Measurements from ENCODE around the gene DGUOK. TPM values are rescaled to one million over a fixed set of nuclear protein-coding genes. Genes with fewer than 3 reads are reported as not detected.

The DGUOK gene
- polyA plus RNA-seq, 1 donor (not counting 4 experiments of a cell fraction or from before 2014, with no cell fraction given): 102 TPM

DNA sequence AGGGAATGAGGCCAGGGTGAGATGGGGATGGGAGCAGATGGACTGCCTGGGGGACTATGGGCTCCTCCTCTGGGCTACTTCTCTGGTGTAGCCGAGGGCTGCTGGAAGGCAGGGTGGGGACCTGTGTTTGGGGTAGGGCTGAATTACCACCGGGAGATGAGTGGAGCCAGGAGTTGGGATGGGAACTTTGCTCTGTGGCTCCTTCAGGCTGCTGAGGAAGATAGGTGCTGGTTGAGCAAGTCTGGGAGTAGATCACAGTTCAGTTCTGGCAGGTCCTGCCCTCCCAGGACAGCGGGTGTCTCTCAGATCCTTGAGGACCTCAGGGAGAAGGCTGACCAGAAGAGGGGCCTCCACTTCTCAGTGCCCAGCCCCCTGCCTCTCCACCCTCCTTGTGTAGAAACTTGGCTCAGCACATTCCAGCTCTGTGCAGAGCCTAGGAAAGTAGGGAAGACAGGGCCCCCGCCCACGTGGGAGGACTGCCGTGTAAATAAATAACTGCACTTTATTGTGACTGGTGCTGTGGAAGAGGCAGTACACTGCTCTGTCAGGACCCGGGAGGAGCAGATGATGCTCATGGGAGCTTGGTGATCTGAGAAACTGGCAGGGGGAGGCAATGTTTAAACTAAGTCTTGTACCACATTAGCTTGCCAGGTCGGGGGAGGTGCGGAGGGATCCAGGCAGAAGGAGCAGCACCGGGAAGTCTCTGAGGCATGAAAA is 73.4 kb downstream of the DGUOK start:
- Histone ChIP-seq H3K9ac (ENCODE audit: control insufficient read depth, extremely low read depth, insufficient read depth, low read length) (no peak overlapping the region), H2AFZ (ENCODE audit: control insufficient read depth, low read length) (no peak overlapping the region), H3K36me3 (ENCODE audit: control insufficient read depth in 2 of 2, extremely low read depth in 1 of 2, insufficient read depth in 2 of 2, low read length in 2 of 2) (peaks cover 0 to 3% of the 10 kb centered on the region in 2 experiments), H3K9me3 (ENCODE audit: control insufficient read depth, low read depth, low read length) (no peaks in the 10 kb centered on the region), H3K9me1 (ENCODE audit: control insufficient read depth, extremely low read depth, insufficient read depth, low read length) (peaks cover 5% of the 10 kb centered on the region), H4K20me1 (ENCODE audit: control insufficient read depth, extremely low read depth, insufficient read depth, low read length) (peaks cover 29% of the 10 kb centered on the region), H3K27me3 (ENCODE audit: control insufficient read depth, extremely low read depth, insufficient read depth, low read length) (no peaks in the 10 kb centered on the region), H3K79me2 (ENCODE audit: control insufficient read depth, insufficient read depth, low read length) (peaks cover 74% of the 10 kb centered on the region), H3K4me1 (ENCODE audit: control insufficient read depth, extremely low read depth, insufficient read depth, low read length) (peaks cover 35% of the 10 kb centered on the region), H3K4me2 (ENCODE audit: control insufficient read depth, extremely low read depth, insufficient read depth, low read depth, low read length) (no peak overlapping the region), H3K4me3 (ENCODE audit: control insufficient read depth in 2 of 3, extremely low read depth in 1 of 3, insufficient read depth in 2 of 3, low read depth in 1 of 3, low read length in 3 of 3) (no peak overlapping the region), H3K27ac (ENCODE audit: control insufficient read depth, insufficient read depth, low read length) (no peak overlapping the region)
- TF ChIP-seq, protein P1, sequence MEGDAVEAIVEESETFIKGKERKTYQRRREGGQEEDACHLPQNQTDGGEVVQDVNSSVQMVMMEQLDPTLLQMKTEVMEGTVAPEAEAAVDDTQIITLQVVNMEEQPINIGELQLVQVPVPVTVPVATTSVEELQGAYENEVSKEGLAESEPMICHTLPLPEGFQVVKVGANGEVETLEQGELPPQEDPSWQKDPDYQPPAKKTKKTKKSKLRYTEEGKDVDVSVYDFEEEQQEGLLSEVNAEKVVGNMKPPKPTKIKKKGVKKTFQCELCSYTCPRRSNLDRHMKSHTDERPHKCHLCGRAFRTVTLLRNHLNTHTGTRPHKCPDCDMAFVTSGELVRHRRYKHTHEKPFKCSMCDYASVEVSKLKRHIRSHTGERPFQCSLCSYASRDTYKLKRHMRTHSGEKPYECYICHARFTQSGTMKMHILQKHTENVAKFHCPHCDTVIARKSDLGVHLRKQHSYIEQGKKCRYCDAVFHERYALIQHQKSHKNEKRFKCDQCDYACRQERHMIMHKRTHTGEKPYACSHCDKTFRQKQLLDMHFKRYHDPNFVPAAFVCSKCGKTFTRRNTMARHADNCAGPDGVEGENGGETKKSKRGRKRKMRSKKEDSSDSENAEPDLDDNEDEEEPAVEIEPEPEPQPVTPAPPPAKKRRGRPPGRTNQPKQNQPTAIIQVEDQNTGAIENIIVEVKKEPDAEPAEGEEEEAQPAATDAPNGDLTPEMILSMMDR (optimal IDR thresholded peaks at IDR 0.05 in 1 of 3, IDR thresholded peaks at IDR 0.05 in 1 of 3, conservative IDR thresholded peaks at IDR 0.05 in 1 of 3; ENCODE audit: extremely low read depth in 1 of 3, insufficient read depth in 2 of 3, low read length in 3 of 3): no peak
- dilution Hi-C loops (cut with MboI; ENCODE audit: extremely low pct_ligation_motif_present, low sequenced_read_pairs): no loop called here
- FAIRE-seq (no peak), DNase-seq (ENCODE audit: low read depth, low spot score) (no peak)

DNA sequence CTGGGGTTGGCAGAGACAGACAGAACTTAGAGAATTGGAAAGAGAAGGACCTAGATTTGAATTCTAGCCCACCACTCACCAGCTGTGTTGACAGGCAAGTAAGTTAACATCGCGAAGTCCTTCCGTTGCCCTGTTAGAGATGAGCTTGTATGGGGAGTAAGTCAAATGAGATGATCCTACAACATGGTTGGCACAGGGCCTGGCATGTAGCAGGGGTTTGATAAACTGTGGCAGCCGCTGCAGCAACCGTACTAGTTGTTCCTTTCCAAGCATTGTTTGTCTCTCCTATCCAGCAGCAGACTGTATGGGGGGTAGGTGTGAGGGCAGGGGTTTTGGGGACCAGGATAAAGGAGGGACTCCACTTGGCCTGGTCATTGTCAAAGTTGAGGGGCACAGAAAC is 74.0 kb downstream of the DGUOK start:
- Histone ChIP-seq H3K9ac (ENCODE audit: control insufficient read depth, extremely low read depth, insufficient read depth, low read length) (no peak overlapping the region), H3K9me1 (ENCODE audit: control insufficient read depth, extremely low read depth, insufficient read depth, low read length) (peaks cover 5% of the 10 kb centered on the region), H2AFZ (ENCODE audit: control insufficient read depth, low read length) (no peak overlapping the region), H3K9me3 (ENCODE audit: control insufficient read depth, low read depth, low read length) (no peaks in the 10 kb centered on the region), H3K4me3 (ENCODE audit: control insufficient read depth in 2 of 3, extremely low read depth in 1 of 3, insufficient read depth in 2 of 3, low read depth in 1 of 3, low read length in 3 of 3) (no peak overlapping the region), H3K36me3 (ENCODE audit: control insufficient read depth in 2 of 2, extremely low read depth in 1 of 2, insufficient read depth in 2 of 2, low read length in 2 of 2) (peaks cover 5% of the 10 kb centered on the region in 2 experiments), H3K27ac (ENCODE audit: control insufficient read depth, insufficient read depth, low read length) (no peak overlapping the region), H4K20me1 (ENCODE audit: control insufficient read depth, extremely low read depth, insufficient read depth, low read length) (peaks cover 29% of the 10 kb centered on the region), H3K4me1 (ENCODE audit: control insufficient read depth, extremely low read depth, insufficient read depth, low read length) (peaks cover 35% of the 10 kb centered on the region), H3K27me3 (ENCODE audit: control insufficient read depth, extremely low read depth, insufficient read depth, low read length) (no peaks in the 10 kb centered on the region), H3K79me2 (ENCODE audit: control insufficient read depth, insufficient read depth, low read length) (peaks cover 73% of the 10 kb centered on the region), H3K4me2 (ENCODE audit: control insufficient read depth, extremely low read depth, insufficient read depth, low read depth, low read length) (no peak overlapping the region)
- dilution Hi-C loops (cut with MboI; ENCODE audit: extremely low pct_ligation_motif_present, low sequenced_read_pairs): no loop called here
- DNase-seq (ENCODE audit: low read depth, low spot score) (no peak), FAIRE-seq (no peak)
- TF ChIP-seq, protein P1 (optimal IDR thresholded peaks at IDR 0.05 in 1 of 3, IDR thresholded peaks at IDR 0.05 in 1 of 3, conservative IDR thresholded peaks at IDR 0.05 in 1 of 3; ENCODE audit: extremely low read depth in 1 of 3, insufficient read depth in 2 of 3, low read length in 3 of 3): no peak
- TF ChIP-seq EZH2 (IDR thresholded peaks at IDR 0.05; ENCODE audit: low read length): no peak
